Measurements from ENCODE around the gene SCFD2.
"Not testable (repeated sequence)": the region's sequence is repeated elsewhere in the genome, so short reads cannot be mapped to it uniquely, and the experiment has no call there.

The SCFD2 gene

GRCh38 chr4:52995360-52996030, 370.4 kb downstream of the SCFD2 start:
- no peak for DNase-seq (ENCODE audit: low read depth in 2 of 2, low spot score in 1 of 2)

- DNase-seq (ENCODE audit: low read depth in 2 of 2, low spot score in 1 of 2) = no peak
These were observed 371.3 kb downstream of the SCFD2 start for GRCh38 chr4:52994567-52994966.

- no peak for DNase-seq (ENCODE audit: low read depth in 2 of 2, low spot score in 1 of 2)
These were observed 372.1 kb downstream of the SCFD2 start for GRCh38 chr4:52993771-52994170.

- DNase-seq (ENCODE audit: low read depth in 2 of 2, low spot score in 1 of 2) = not testable (repeated sequence)
These were observed 373.3 kb downstream of the SCFD2 start for GRCh38 chr4:52992551-52992950.

- no peak for DNase-seq (ENCODE audit: low read depth in 2 of 2, low spot score in 1 of 2)
These were observed 374.4 kb downstream of the SCFD2 start for GRCh38 chr4:52991472-52991871.

GRCh38 chr4:52990706-52991105, 375.2 kb downstream of the SCFD2 start:
- no peak for DNase-seq (ENCODE audit: low read depth in 2 of 2, low spot score in 1 of 2)

- DNase-seq (ENCODE audit: low read depth in 2 of 2, low spot score in 1 of 2) = no peak
These were observed 376.0 kb downstream of the SCFD2 start for GRCh38 chr4:52989865-52990264.

GRCh38 chr4:52987392-52988056, 378.3 kb downstream of the SCFD2 start:
- no peak for DNase-seq (ENCODE audit: low read depth in 2 of 2, low spot score in 1 of 2)

GRCh38 chr4:52984462-52984881, 381.4 kb downstream of the SCFD2 start:
- DNase-seq (ENCODE audit: low read depth in 2 of 2, low spot score in 1 of 2) = no peak

GRCh38 chr4:52983563-52984303, 382.1 kb downstream of the SCFD2 start:
- no peak for DNase-seq (ENCODE audit: low read depth in 2 of 2, low spot score in 1 of 2)

- no peak for DNase-seq (ENCODE audit: low read depth in 2 of 2, low spot score in 1 of 2)
These were observed 382.9 kb downstream of the SCFD2 start for GRCh38 chr4:52982946-52983340.

GRCh38 chr4:52982255-52982945, 383.5 kb downstream of the SCFD2 start:
- DNase-seq (ENCODE audit: low read depth in 2 of 2, low spot score in 1 of 2) = no peak

- DNase-seq (ENCODE audit: low read depth in 2 of 2, low spot score in 1 of 2) = no peak
These were observed 385.9 kb downstream of the SCFD2 start for GRCh38 chr4:52979821-52980590.

- no peak for DNase-seq (ENCODE audit: low read depth in 2 of 2, low spot score in 1 of 2)
These were observed 386.8 kb downstream of the SCFD2 start for GRCh38 chr4:52979020-52979419.

GRCh38 chr4:52977252-52977651, 388.6 kb downstream of the SCFD2 start:
- no peak for DNase-seq (ENCODE audit: low read depth in 2 of 2, low spot score in 1 of 2)

GRCh38 chr4:52976523-52977230, 389.2 kb downstream of the SCFD2 start:
- no peak for DNase-seq (ENCODE audit: low read depth in 2 of 2, low spot score in 1 of 2)

GRCh38 chr4:52968691-52969090, 397.2 kb downstream of the SCFD2 start:
- no peak for DNase-seq (ENCODE audit: low read depth in 2 of 2, low spot score in 1 of 2)

GRCh38 chr4:52968241-52968640, 397.6 kb downstream of the SCFD2 start:
- no peak for DNase-seq (ENCODE audit: low read depth in 2 of 2, low spot score in 1 of 2)

GRCh38 chr4:52966781-52967180, 399.1 kb downstream of the SCFD2 start:
- no peak for DNase-seq (ENCODE audit: low read depth in 2 of 2, low spot score in 1 of 2)

- DNase-seq (ENCODE audit: low read depth in 2 of 2, low spot score in 1 of 2) = no peak
These were observed 399.7 kb downstream of the SCFD2 start for GRCh38 chr4:52966172-52966571.
